Stimulated activated naive CD8-positive, alpha-beta T cell treated with anti-CD3 and anti-CD28 coated beads, Interleukin-15, Interleukin-2, amounts not matched to agents 100 U/mL and 50 U/mL, for 24 hours (primary cell): Measurements from ENCODE around the gene PTPRT.

Experiments
- ATAC-seq: fragments of 150-1000 bp; cut with Tn5 transposase; one replicate; pipeline ENCODE4 v1.10.0; 2021
- DNase-seq: peaks from one replicate; pipeline ENCODE4 v3.0.0; 2021

Gene PTPRT

DNA sequence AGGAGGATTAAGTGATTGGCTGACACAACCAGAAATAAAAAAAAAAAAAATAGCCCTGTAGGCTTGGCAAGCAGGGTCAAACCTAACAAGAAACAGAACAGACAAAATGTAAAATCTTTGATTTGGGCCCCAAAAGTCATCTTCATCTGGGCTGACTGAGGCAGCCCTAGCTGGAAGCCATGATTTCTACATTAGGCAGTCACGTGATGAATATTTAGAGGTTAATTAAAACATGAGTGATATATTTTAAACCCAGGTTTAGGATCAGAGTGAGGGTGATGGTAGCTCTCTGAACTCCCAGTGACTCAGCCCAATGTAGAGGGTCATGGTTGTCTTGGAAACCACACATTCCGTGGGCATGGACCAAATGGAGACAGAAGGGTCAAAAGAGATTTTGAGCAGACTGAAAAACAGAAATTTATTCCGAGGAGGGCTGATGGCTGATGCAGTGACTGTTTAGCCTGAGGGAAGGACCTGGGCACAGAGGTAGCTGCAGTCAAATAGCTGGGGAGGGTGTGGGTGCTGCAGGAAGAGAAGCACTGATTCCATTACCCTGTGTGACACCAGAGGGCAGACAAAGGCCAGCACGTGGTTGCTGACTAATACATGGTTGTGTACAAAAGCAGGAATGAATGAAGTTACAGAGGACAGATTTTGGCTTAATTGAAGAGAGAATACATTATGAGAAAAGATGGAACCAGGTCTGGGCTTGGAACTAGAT lies 998.4 kb downstream of the PTPRT start:
- ATAC-seq: no peak

DNA sequence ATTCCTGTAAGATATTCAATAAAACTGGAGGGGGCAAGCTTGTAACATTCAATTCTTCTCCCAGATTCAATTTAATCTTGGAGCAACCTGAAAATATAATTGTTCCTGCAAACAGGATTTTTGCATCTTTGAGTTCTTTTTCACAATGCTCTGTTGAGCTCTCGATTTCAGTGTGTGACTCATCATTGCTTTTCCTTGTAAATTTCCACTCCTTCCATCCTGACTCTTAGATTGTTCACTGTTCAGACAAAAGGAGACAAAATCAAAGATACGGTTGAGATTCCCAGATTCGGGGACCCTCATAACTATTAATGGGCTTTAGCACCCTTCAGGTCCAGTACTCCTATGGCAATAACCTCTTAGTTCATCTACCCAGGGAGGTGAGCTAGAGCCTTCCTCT lies 999.6 kb downstream of the PTPRT start:
- DNase-seq (no peak), ATAC-seq (no peak)

More for the DNA sequence above, 998.4 kb downstream of the PTPRT start:
- DNase-seq: no peak

- ATAC-seq (no peak), DNase-seq (no peak)
These were observed 1003.4 kb downstream of the PTPRT start for GRCh38 chr20:42186337-42186736.

DNA sequence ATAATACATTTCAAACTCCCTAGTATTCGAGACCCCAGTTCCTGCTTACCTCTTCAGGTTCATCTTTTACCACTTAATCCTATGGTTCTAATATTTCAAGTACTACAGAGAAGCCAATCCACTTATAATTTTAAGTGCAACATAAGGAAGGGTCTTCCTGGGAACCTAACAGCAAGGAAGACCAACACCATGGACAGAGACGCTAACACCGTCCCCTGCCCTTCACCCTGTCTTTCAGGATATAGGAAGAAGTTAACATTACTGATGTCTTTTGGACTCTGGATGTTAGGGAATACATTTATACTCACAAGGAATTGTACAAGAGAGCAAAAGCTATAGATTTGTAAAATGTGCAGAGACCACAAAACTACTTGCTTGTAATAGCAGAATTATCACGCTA lies 1006.6 kb downstream of the PTPRT start:
- ATAC-seq (no peak), DNase-seq (no peak)

DNA sequence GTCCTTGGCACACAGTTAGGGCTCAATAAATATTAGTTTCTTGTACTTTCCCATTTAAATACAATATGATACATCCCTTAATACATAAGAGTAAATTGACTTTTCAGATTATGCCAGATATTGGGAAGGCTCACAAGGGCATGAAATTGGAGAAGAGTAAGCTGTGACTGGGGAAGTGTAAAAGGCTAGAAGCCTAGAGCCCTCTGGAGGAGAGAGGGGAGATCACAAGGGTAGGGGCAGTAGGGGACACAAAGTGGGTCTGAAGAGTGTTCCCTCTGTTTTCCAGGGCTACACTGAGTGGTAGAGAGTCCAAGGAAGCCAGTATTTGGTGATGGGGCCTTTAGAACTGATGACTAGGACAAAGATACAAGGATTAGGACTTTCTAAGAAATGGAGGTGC lies 1008.6 kb downstream of the PTPRT start:
- no peak for DNase-seq
- no peak for ATAC-seq

DNA sequence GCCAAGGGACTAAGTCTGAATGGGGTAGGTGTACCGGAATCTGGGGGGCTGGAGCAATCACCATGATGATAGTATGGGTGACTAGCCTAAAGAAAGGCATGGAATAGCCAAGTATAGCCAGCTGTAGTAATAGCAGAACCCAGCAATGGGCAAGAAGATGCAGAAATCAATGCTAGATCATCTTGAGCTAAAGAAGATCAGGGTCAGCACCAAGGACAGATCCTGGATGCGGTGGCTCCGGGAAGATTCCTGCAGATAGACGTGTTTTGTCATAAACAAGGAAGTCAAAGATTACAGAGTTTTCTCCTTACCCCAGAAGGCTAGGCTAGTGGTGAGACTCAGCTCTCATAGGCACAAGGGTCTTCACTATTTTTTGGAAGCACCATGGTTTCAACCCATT lies 1009.9 kb downstream of the PTPRT start:
- DNase-seq: no peak
- no peak for ATAC-seq

- DNase-seq (no peak), ATAC-seq (no peak)
These were observed 1016.3 kb downstream of the PTPRT start for GRCh38 chr20:42173440-42173839.

DNA sequence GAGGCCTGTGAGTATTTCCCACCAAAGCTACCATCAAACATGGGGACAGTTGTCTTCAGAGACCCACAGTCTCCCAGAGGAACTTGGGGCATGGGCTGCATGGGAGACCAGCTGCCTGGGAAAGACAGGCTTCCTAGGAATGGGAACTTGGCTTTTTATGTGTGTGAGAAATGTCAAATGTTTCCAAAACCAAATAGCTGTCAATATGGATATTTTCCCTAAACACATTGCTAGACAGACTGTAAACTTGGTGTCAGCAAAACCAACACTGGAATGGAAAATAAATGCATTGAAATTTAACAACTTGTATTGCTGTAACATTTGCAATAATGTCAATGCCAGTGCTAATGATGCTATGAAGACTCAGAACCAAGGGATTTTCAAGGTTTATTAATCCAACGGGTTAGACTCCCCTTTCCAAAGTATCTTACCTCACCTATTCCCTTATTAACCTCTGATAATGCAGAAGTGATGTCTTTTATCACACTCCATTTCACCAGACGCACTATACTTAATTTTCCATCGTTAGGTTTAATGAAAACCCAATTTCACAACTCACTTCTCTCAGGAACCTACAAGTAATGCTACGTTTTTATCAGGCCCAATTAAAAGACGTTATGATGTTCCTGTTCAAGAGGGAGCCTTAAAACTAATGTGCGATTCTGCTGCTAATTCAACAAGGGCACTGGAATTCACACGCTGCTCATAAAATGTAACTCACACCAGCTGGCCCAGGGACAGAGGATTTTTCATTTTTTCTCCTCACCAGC lies 1025.4 kb downstream of the PTPRT start:
- ATAC-seq (no peak), DNase-seq (no peak)

- DNase-seq: no peak
- ATAC-seq: no peak
These were observed 1028.4 kb downstream of the PTPRT start for GRCh38 chr20:42161228-42161829.

GRCh38 chr20:42159808-42160207 lies 1029.9 kb downstream of the PTPRT start:
- DNase-seq (no peak), ATAC-seq (no peak)

- ATAC-seq: no peak
- no peak for DNase-seq
These were observed 1031.4 kb downstream of the PTPRT start for GRCh38 chr20:42158272-42158671.

DNA sequence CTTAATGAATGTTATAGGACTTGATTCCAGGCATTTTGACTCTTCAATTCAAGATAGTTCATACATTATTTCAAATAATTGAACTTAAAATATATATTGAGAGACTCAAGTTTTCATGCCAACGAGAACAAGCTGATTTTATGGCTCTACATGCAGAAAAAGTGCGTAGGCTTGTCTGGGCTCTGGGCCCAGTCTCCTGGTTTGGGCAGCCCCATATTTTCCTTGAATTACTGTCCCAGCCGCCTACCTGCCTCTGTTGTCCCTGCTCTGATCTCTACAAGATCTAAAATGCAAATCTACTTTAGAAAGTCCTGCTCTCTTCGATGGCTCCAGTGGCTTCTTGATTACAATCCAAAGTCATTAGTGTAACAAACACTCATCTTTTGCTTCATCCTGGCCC lies 1034.1 kb downstream of the PTPRT start:
- ATAC-seq (no peak), DNase-seq (no peak)

DNA sequence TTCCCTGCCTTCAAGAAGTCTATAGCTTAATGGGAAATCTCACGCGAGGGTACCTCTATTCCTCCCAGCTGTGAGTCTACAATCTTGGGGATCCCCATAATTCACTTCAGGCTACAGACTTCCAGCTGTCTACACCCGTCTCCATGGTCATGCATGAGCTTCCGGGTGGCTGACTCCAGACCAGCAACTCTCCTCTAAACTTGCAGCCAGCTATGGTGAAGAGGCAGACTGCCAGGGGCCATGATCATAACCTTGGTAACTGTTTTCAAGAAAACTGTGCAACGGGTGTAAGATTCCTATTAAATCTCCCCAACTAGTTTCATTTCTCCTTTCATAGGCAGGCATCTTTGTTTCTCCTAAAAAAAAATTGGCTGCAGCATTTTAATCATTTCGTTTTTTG lies 1037.1 kb downstream of the PTPRT start:
- DNase-seq (no peak), ATAC-seq (no peak)

- ATAC-seq: no peak
These were observed 1039.5 kb downstream of the PTPRT start for GRCh38 chr20:42150230-42150629.

GRCh38 chr20:42138729-42139128 lies 1051.0 kb downstream of the PTPRT start:
- no peak for ATAC-seq
- no peak for DNase-seq

More at GRCh38 chr20:42150230-42150629, 1039.5 kb downstream of the PTPRT start:
- DNase-seq: no peak

DNA sequence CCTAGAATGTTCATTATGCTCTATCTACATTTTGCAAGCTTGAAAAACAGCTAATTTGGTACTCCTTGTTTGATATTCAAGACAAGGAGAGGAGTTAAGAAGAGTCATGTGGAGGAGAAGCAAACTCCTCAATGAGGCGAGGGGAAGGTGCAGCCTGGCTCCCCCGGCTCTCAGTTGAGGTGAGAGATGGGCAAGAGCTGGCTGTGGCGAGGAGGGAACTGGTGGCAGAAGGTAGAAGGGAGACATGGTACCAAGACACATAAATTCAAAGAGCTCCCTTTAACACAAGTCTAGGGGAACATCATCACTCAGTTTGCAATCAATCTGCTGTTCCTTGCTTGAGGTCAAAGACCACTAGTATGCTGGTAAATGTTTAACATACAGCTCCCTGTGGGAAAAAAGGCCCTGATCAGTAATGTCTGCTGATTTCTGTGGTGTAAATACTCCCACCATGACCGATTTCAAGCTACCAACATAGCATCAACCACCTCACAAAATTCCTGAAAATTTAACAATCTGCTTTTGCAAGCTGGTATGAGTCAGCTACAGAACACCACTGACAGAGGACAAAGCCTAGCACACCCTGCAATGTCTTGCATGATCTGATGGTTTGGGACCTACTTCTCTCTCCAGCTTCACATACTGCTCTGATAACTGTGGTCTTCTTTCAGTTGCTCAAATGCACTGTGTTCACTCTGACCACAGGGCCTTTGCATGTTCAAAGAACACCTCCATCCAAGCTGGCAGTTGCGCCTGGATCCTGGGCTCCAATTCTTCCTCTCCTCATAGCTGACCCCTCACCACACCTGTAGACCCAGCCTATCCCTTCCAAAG lies 1055.2 kb downstream of the PTPRT start:
- ATAC-seq (no peak), DNase-seq (no peak)

- DNase-seq (no peak), ATAC-seq (no peak)
These were observed 1058.7 kb downstream of the PTPRT start for GRCh38 chr20:42130810-42131596.

DNA sequence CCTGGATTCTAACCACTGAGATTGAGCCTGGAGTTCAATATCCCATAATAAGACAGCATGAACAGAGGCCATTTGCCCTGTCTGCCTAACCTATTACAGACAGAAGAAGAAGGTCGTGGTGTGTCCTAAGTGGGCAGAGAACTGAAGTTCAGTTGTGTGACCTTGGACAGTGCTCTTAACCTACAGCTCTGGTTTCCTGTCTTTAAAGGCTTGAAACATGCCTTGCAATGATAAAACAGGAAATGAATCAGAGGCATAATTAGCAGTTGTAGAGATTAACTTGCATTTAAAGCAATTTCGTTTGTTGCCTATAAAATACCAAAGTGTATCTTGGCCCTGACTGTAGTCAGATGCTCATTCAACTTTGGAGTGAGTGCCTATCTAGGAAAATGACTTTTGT lies 1064.3 kb downstream of the PTPRT start:
- ATAC-seq: no peak
- DNase-seq: no peak

DNA sequence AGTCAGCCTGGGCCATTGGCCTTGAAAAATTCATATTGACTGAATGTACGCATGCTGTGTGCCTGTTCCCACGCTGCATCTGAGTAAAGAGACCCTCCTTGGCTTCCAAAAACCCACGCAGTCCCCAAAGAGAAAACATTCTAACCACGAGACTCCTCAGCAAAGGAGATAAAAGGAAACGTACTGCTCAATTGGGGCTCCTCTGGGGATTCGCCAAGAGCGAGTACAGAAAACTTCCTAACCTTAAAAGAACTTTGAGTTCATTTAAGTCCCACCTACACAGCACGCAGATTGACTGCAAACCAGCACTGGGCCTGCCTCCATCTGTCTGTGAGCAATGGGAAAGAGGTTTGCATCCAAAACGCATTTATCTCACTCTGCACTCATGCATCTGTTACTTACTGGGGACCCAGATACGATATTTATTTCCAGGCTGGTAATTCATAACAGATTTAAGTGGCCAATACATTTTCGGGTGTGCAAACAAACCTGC lies 1065.7 kb downstream of the PTPRT start:
- DNase-seq (no peak), ATAC-seq (no peak)

- ATAC-seq (no peak), DNase-seq (no peak)
These were observed 1071.1 kb downstream of the PTPRT start for GRCh38 chr20:42118409-42119125.

DNA sequence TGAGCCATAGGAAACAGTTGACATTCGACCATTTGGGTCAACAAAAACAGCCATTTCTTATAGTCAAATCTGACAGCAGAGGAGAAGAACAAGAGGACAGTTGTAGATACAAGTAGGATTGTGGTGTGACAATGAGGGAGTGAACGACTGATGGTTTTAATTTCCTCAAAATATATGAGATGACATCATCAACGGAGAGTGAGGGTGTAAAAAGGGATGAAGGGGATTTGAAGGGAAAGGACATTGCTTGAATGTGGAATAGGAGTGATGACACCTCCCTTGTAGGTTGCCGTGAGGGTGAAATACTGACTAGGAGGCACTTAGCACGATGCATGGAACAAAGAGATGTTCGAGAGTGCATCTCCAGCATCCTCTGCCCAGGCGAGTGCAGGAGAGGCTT lies 1071.7 kb downstream of the PTPRT start:
- DNase-seq: no peak

More for the DNA sequence above, 1071.7 kb downstream of the PTPRT start:
- no peak for ATAC-seq
